Natural killer cell (primary cell): ENCODE results near the gene IFITM5. TPM values are rescaled to one million over a fixed set of nuclear protein-coding genes. Genes with fewer than 3 reads are reported as not detected.
A peak's percentile ranks its signal among the peaks of the same experiment; 100 is the strongest.
"Not testable (repeated sequence)": the region's sequence is repeated elsewhere in the genome, so short reads cannot be mapped to it uniquely, and the experiment has no call there.

Experiments
- ATAC-seq, 3 donors: fragments of 150-1000 bp in 2 of 3; fragments of 200-7000 bp in 1 of 3; cut with Tn5 transposase; 1 replicate in 1 of 3; 2 replicates in 2 of 3; pipeline ENCODE4 v1.10.0; 2021; ENCODE audit warnings: mild to moderate bottlenecking in 2 of 3, moderate library complexity in 2 of 3
- DNase-seq, 2 donors: peaks; one replicate each; pipeline versions ENCODE4 v3.0.0 to v3.0.0-alpha.2; 2013 to 2021; ENCODE audit warnings: mixed read lengths in 1 of 2
- H3K27ac ChIP-seq: one replicate; pipeline ENCODE4 v1.5.1; 2013; ENCODE audit warnings: mild to moderate bottlenecking, low read length
- H3K27me3 ChIP-seq: one replicate; pipeline ENCODE4 v1.6.1; 2013; ENCODE audit warnings: low read length; ENCODE audit not compliant: control insufficient read depth, insufficient read depth
- H3K36me3 ChIP-seq: one replicate; pipeline ENCODE4 v1.6.1; 2013; ENCODE audit warnings: low read length; ENCODE audit not compliant: control insufficient read depth, insufficient read depth
- H3K4me1 ChIP-seq: one replicate; pipeline ENCODE4 v1.6.1; 2013; ENCODE audit warnings: low read length; ENCODE audit not compliant: control insufficient read depth, insufficient read depth
- H3K4me3 ChIP-seq: one replicate; pipeline ENCODE4 v1.5.1; 2013; ENCODE audit warnings: low read length
- H3K9me3 ChIP-seq: one replicate; pipeline ENCODE4 v1.6.1; 2013; ENCODE audit warnings: low read length; ENCODE audit not compliant: control insufficient read depth, insufficient read depth
- H3K27ac Mint-ChIP-seq, 2 donors: one replicate each; pipeline ENCODE4 v1.8.0; 2022; ENCODE audit warnings: mild to moderate bottlenecking in 2 of 2, mixed read lengths in 2 of 2, moderate library complexity in 1 of 2
- H3K27me3 Mint-ChIP-seq, 2 donors: one replicate each; pipeline ENCODE4 v1.8.0; 2022; ENCODE audit warnings: low read depth in 2 of 2, mixed read lengths in 2 of 2
- H3K36me3 Mint-ChIP-seq: one replicate; pipeline ENCODE4 v1.8.0; 2022; ENCODE audit warnings: mixed read lengths
- H3K4me1 Mint-ChIP-seq, 2 donors: one replicate each; pipeline ENCODE4 v1.8.0; 2022; ENCODE audit warnings: mixed read lengths in 2 of 2
- H3K4me3 Mint-ChIP-seq: one replicate; pipeline ENCODE4 v1.8.0; 2022; ENCODE audit warnings: mild to moderate bottlenecking, moderate library complexity, mixed read lengths
- H3K9me3 Mint-ChIP-seq, 2 donors: one replicate each; pipeline ENCODE4 v1.8.0; 2022; ENCODE audit warnings: mixed read lengths in 2 of 2
- WGBS: methylation state at CpG from one replicate; pipeline ENCODE4 v1.1.7; 2013; ENCODE audit warnings: missing lambda C conversion rate; ENCODE audit not compliant: insufficient coverage; 5-methylcytosine and 5-hydroxymethylcytosine counted together
- intact Hi-C: fragments of 100-400 bp; cut with micrococcal nuclease; formaldehyde crosslinking; loops from one replicate; pipeline ENCODE4 v1.14.2; 2022
- total RNA-seq, 4 donors: library from RNA; stranded (reverse); fragments of 120-200 nt in 1 of 4; gene quantifications; one replicate each; pipeline versions ENCODE4 v1.2.3 to v1.2.4, GENCODE V29; 2013 to 2022
- TF ChIP-seq, protein P1 (sequence below): fragments of 200-600 bp; IDR thresholded peaks from one replicate; pipeline ENCODE4 v1.8.0; 2022; ENCODE audit warnings: antibody characterized with exemption

Gene IFITM5
- total RNA-seq, 3 donors from 2014 or later (not counting 1 experiment from before 2014, with no cell fraction given), result not detected

DNA sequence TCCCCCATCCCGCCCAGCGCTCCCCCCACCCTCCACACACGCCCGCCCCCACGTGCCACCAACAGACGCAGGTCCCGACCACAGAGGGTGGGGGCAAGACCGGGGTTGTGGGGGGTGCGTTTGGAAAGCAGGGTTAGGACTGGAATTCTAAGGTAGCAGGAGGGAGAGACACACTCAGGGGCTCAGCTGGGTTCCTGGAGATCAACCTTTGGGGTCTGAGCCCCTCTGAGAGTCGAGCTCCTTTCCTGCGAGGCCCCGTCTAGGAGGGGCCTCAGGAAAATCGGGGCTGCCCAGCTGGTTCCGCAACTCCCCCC lies 10.0 kb downstream of the IFITM5 start:
- Histone ChIP-seq H3K27me3 (no peaks in the 10 kb centered on the region), H3K36me3 (peaks cover 18% of the 10 kb centered on the region), H3K9me3 (no peaks in the 10 kb centered on the region), H3K4me3 (peak overlapping the region; percentile 2), H3K27ac (no peak overlapping the region), H3K4me1 (peaks cover 64% of the 10 kb centered on the region)
- peaks cover 20 to 38% of the 10 kb centered on the region in 2 donors for H3K4me1 Mint-ChIP-seq
- WGBS, result 44% methylated on average over 7 of the region's 14 CpGs
- TF ChIP-seq, protein P1, sequence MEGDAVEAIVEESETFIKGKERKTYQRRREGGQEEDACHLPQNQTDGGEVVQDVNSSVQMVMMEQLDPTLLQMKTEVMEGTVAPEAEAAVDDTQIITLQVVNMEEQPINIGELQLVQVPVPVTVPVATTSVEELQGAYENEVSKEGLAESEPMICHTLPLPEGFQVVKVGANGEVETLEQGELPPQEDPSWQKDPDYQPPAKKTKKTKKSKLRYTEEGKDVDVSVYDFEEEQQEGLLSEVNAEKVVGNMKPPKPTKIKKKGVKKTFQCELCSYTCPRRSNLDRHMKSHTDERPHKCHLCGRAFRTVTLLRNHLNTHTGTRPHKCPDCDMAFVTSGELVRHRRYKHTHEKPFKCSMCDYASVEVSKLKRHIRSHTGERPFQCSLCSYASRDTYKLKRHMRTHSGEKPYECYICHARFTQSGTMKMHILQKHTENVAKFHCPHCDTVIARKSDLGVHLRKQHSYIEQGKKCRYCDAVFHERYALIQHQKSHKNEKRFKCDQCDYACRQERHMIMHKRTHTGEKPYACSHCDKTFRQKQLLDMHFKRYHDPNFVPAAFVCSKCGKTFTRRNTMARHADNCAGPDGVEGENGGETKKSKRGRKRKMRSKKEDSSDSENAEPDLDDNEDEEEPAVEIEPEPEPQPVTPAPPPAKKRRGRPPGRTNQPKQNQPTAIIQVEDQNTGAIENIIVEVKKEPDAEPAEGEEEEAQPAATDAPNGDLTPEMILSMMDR, result no peak
- peak in 1 of 2 donors; percentile 73 for DNase-seq
- H3K27ac Mint-ChIP-seq, result peak overlapping the region; percentile 60 to 74
- no peaks in the 10 kb centered on the region for H3K9me3 Mint-ChIP-seq
- H3K4me3 Mint-ChIP-seq, result peak overlapping the region; percentile 88
- ATAC-seq, result peak in 2 of 3 donors; percentile 28 to 36
- intact Hi-C loops, result no loop called here
- peaks cover 0 to 8% of the 10 kb centered on the region in 2 donors for H3K27me3 Mint-ChIP-seq
- no peaks in the 10 kb centered on the region for H3K36me3 Mint-ChIP-seq

GRCh38 chr11:288478-289397 lies 10.6 kb downstream of the IFITM5 start, which contains the start of gene PGGHG:
Gene PGGHG, plus strand, starts transcription at chr11:289126. Its CDS starts 691 bp downstream, at chr11:289817.
- peak; percentile 79 to 88 (median 83) for ATAC-seq
- Histone ChIP-seq H3K9me3 (no peaks in the 10 kb centered on the region), H3K4me3 (peak within 1 kb of the TSS; percentile 79), H3K36me3 (peaks cover 13% of the 10 kb centered on the region), H3K27me3 (no peaks in the 10 kb centered on the region), H3K4me1 (peaks cover 70% of the 10 kb centered on the region), H3K27ac (peak within 1 kb of the TSS; percentile 68)
- Mint-ChIP-seq H3K27me3 (peaks cover 0 to 10% of the 10 kb centered on the region in 2 donors), H3K4me3 (peak within 1 kb of the TSS; percentile 94), H3K9me3 (no peaks in the 10 kb centered on the region), H3K27ac (peak within 1 kb of the TSS; percentile 75 to 91), H3K36me3 (no peaks in the 10 kb centered on the region), H3K4me1 (peaks cover 22 to 41% of the 10 kb centered on the region in 2 donors)
- WGBS, result under 1% methylated on average over 97 of the region's 112 CpGs
- DNase-seq, result peak; percentile 71 to 73
- intact Hi-C loops, result no loop called here
- TF ChIP-seq, protein P1, result no peak

- H3K4me1 ChIP-seq, result peaks cover 74% of the 10 kb centered on the region
- H3K9me3 ChIP-seq, result no peaks in the 10 kb centered on the region
- WGBS, result 17% methylated on average over 41 of the region's 41 CpGs
- TF ChIP-seq, protein P1, result no peak
- DNase-seq (peak; percentile 19 to 87), ATAC-seq (peak in 1 of 3 donors; percentile 2)
- no peaks in the 10 kb centered on the region for H3K27me3 ChIP-seq
- peaks cover 26 to 43% of the 10 kb centered on the region in 2 donors for H3K4me1 Mint-ChIP-seq
- peaks cover 0 to 15% of the 10 kb centered on the region in 2 donors for H3K27me3 Mint-ChIP-seq
- H3K36me3 ChIP-seq, result peaks cover 7% of the 10 kb centered on the region
- H3K27ac Mint-ChIP-seq, result peak overlapping the region; percentile 75 to 91
- intact Hi-C loops, result no loop called here
- no peaks in the 10 kb centered on the region for H3K36me3 Mint-ChIP-seq
- H3K9me3 Mint-ChIP-seq, result no peaks in the 10 kb centered on the region
- peak overlapping the region; percentile 94 for H3K4me3 Mint-ChIP-seq
- peak overlapping the region; percentile 79 for H3K4me3 ChIP-seq
- peak overlapping the region; percentile 68 for H3K27ac ChIP-seq
Observed at GRCh38 chr11:287821-288477, 11.4 kb downstream of the IFITM5 start.

DNA sequence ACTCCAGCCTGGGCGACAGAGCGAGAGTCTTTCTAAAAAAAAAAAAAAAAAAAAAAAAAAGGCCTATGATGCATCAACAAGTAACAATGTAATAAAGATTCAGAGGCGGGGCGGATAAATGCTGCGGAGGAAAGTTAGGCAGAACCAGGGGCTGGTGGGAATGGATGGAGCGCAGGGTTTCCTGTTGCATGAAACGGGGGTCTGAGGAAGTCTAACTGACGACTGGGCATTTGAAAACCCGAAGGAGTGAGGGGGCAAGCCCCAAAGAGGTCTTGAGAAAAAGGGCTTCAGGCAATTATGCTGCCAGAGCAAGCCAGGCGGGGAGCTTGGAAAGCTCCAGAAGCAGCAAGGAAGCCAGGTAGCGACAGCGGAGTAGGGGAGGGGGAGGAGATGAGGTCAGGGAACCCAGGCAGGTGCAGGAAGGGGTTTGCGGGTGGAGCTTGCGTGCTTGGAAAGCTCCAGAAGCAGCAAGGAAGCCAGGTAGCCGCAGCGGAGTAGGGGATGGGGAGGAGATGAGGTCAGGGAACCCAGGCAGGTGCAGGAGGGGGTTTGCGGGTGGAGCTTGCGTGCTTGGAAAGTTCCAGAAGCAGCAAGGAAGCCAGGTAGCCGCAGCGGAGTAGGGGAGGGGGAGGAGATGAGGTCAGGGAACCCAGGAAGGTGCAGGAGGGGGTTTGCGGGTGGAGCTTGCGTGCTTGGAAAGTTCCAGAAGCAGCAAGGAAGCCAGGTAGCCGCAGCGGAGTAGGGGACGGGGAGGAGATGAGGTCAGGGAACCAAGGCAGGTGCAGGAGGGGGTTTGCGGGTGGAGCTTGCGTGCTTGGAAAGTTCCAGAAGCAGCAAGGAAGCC lies 12.1 kb downstream of the IFITM5 start:
- 62% methylated on average over 25 of the region's 27 CpGs for WGBS
- H3K9me3 Mint-ChIP-seq, H3K27me3 ChIP-seq, ATAC-seq, H3K36me3 Mint-ChIP-seq, H3K9me3 ChIP-seq, intact Hi-C loops, H3K36me3 ChIP-seq: not testable (repeated sequence)
- DNase-seq, result peak in 1 of 2 donors; percentile 89
- Mint-ChIP-seq H3K27ac (peak overlapping the region in 1 of 2 donors; percentile 91), H3K27me3 (peaks cover 0 to 22% of the 10 kb centered on the region in 2 donors), H3K4me1 (peaks cover 26 to 51% of the 10 kb centered on the region in 2 donors), H3K4me3 (peak overlapping the region; percentile 94)
- peak overlapping the region; percentile 11 for H3K27ac ChIP-seq
- peak overlapping the region; percentile 79 for H3K4me3 ChIP-seq
- H3K4me1 ChIP-seq, result peaks cover 76% of the 10 kb centered on the region
